Neural cell (in vitro differentiated cells): ENCODE measurements around the gene LRRC27. TPM values are rescaled to one million over a fixed set of nuclear protein-coding genes. Genes with fewer than 3 reads are reported as not detected.
A peak's percentile ranks its signal among the peaks of the same experiment; 100 is the strongest.

Experiments
- H2AFZ ChIP-seq: fragments of 200-600, 300-800 bp; sonication (generic), shearing (Covaris generic); 2 replicates; pipeline ENCODE4 v1.6.0; 2014; ENCODE audit warnings: low read depth, mild to moderate bottlenecking, antibody characterized with exemption, low read length, moderate library complexity
- H3F3A ChIP-seq: fragments of 200-600 bp; shearing (Covaris generic); 2 replicates; pipeline ENCODE4 v1.6.1; 2016; ENCODE audit warnings: mild to moderate bottlenecking, moderate library complexity, mixed read lengths, antibody characterized with exemption, low read length; ENCODE audit not compliant: insufficient read depth, poor library complexity, severe bottlenecking
- H3K27ac ChIP-seq: fragments of 200-600, 300-800 bp; sonication (generic), shearing (Covaris generic); 2 replicates; pipeline ENCODE4 v1.5.1; 2014; ENCODE audit warnings: mild to moderate bottlenecking, low read length, moderate library complexity
- H3K27me3 ChIP-seq: fragments of 300-800, 200-600 bp; sonication (generic), shearing (Covaris generic); 2 replicates; pipeline ENCODE4 v1.6.0; 2014; ENCODE audit warnings: mild to moderate bottlenecking, low read depth, low read length, moderate library complexity; ENCODE audit not compliant: insufficient read depth
- H3K36me3 ChIP-seq: fragments of 300-800, 200-600 bp; sonication (generic), shearing (Covaris generic); 2 replicates; pipeline ENCODE4 v1.5.1; 2014; ENCODE audit warnings: mild to moderate bottlenecking, antibody characterized with exemption, low read length, moderate library complexity; ENCODE audit not compliant: insufficient read depth
- H3K4me2 ChIP-seq: fragments of 300-800, 200-600 bp; sonication (generic), shearing (Covaris generic); 2 replicates; pipeline ENCODE4 v1.6.0; 2014; ENCODE audit warnings: mild to moderate bottlenecking, low read length
- H3K4me3 ChIP-seq: fragments of 300-800, 200-600 bp; sonication (generic), shearing (Covaris generic); 2 replicates; pipeline ENCODE4 v1.5.1; 2014; ENCODE audit warnings: mild to moderate bottlenecking, low read length, moderate library complexity
- H3K79me2 ChIP-seq: fragments of 200-600 bp; shearing (Covaris generic); replicated peaks from 2 replicates; pipeline ENCODE4 v1.6.0; 2014; ENCODE audit warnings: mild to moderate bottlenecking, low read length, moderate library complexity; ENCODE audit not compliant: insufficient read depth
- H3K9ac ChIP-seq: fragments of 300-800, 200-600 bp; sonication (generic), shearing (Covaris generic); 2 replicates; pipeline ENCODE4 v1.6.1; 2016; ENCODE audit warnings: mild to moderate bottlenecking, low read length, mixed read lengths
- H3K9me2 ChIP-seq: fragments of 200-600 bp; shearing (Covaris generic); 2 replicates; pipeline ENCODE4 v1.6.1; 2016; ENCODE audit warnings: mild to moderate bottlenecking, low read length, mixed read lengths; ENCODE audit not compliant: insufficient read depth
- H3K9me3 ChIP-seq: fragments of 200-600, 300-800 bp; sonication (generic), shearing (Covaris generic); 2 replicates; pipeline ENCODE4 v1.6.1; 2016; ENCODE audit warnings: mild to moderate bottlenecking, mixed run types, low read length, moderate library complexity, mixed read lengths
- H4K20me1 ChIP-seq: fragments of 200-600 bp; shearing (Covaris generic); 2 replicates; pipeline ENCODE4 v1.6.1; 2016; ENCODE audit warnings: mild to moderate bottlenecking, mixed run types; ENCODE audit not compliant: insufficient read depth
- EP300 ChIP-seq: fragments of 450-650 bp; conservative IDR thresholded peaks from 2 replicates; pipeline ENCODE4 v1.6.1; 2014; ENCODE audit warnings: antibody characterized with exemption, mild to moderate bottlenecking, moderate library complexity; ENCODE audit not compliant: poor library complexity, severe bottlenecking
- EZH2 ChIP-seq: fragments of 200-600, 300-800 bp; shearing (Covaris generic), sonication (generic); IDR thresholded peaks from 2 replicates; pipeline ENCODE4 v1.6.1; 2014; ENCODE audit warnings: antibody characterized with exemption, low read length, borderline replicate concordance, mild to moderate bottlenecking; ENCODE audit not compliant: insufficient read depth, poor library complexity, severe bottlenecking
- MXI1 ChIP-seq: fragments of 450-650 bp; conservative IDR thresholded peaks from 2 replicates; pipeline ENCODE4 v1.6.1; 2014; ENCODE audit warnings: antibody characterized with exemption, mild to moderate bottlenecking; ENCODE audit not compliant: poor library complexity, severe bottlenecking
- POLR2AphosphoS5 ChIP-seq: IDR thresholded peaks from 2 replicates; pipeline ENCODE4 v1.6.1; 2012
- RAD21 ChIP-seq: fragments of 450-650 bp; conservative IDR thresholded peaks from 2 replicates; pipeline ENCODE4 v1.6.1; 2014; ENCODE audit warnings: antibody characterized with exemption, mild to moderate bottlenecking, moderate library complexity
- SMC3 ChIP-seq: fragments of 450-650 bp; conservative IDR thresholded peaks from 2 replicates; pipeline ENCODE4 v1.6.1; 2014; ENCODE audit warnings: antibody characterized with exemption, mild to moderate bottlenecking, moderate library complexity; ENCODE audit not compliant: poor library complexity
- polyA plus RNA-seq: library from polyadenylated mRNA; depleted of rRNA; stranded (reverse); fragments of >200 nt; gene quantifications from 2 replicates; pipeline ENCODE4 v1.2.3, GENCODE V29; 2014
- TF ChIP-seq, protein P1 (sequence below): IDR thresholded peaks from 2 replicates; pipeline ENCODE4 v1.6.1; 2012; ENCODE audit warnings: borderline replicate concordance

The LRRC27 gene
- polyA plus RNA-seq, 1 donor from 2014 or later = 26.7 TPM

DNA sequence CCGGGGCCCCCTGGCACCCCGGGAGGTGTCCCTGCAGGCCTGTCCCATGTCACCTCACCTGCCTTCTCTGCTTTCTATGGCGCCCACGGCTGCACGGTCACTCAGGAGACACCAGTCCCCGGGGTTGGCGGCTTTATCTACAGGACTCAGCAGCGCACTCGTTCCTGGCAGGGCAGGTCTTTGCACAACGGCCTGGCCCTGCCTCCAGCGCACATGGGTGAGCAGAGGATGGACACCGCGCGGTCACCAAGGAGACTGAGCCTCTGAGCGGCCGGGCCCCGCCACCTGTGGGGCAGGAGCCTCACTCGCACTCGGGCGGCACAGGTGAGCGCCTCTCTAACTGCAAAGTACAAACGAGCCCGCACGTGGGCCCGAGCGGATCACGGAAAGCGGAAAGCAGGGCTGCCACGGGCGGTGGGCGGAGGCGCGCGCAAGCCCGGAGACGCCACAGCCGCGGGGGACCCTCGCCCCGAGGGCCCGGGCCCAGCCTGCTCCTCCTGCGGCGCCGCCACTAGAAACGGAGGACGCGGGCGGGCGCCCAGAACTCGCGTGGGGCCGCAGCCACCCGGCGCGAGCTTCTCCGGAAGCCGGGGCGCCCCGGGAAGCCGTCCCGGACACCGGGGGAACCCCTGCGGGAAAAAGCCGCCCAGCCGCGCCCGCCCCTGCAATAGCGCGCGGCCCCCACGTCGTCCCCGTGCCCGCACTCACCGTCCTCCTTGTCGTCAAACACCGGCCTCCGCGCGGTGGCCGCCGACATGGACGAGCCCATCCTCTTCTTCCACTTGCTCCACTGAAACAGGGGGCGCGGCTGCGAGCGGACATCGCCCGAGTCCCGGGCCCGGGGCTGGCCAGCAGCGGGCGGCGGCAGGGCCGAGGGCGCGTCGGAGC lies 24.9 kb upstream of the LRRC27 start:
- Histone ChIP-seq H3K27me3 (peaks cover 8% of the 10 kb centered on the region), H3K9ac (peak overlapping the region; percentile 47)

DNA sequence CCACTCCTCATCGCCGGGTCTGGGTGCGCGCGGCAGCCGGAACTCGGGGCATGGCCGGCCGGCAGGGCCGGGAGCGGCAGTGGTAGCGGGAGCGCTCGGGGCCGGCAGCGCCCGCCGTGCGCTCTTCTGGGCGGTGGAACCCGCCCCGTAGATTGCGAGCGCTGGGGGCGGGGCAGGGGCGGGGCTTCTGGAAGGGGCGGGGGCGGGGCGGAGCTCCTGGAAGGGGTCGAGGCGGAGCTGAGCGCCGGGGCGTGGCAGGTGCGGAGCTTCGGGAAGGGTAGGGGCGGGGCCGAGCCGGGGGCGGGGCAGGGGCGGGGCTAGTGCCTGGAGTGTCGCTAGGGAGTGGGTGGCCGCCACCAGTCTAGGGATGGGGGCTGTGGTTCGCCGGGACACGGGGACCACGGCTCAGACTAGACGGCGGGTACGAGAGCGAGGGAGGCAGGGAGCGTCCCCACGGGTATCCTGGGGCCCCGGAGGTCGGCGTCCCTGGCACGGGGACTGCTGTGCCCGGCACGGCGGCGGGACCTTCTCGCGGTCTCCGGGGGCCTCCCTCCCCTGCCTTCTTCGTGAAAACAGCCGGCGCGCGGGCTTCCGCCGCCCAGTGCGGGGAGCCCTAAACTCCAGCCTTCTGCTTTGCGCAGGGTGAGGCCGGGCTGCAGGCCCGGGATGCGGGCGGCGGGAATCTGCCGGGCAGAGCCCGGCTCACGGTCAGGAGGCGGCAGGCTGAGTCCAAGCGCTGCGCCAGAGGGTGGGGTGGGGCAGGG lies 24.0 kb upstream of the LRRC27 start, which contains the start of gene STK32C:
Gene STK32C, minus strand, starts transcription at position 128 of the 764 bp plus-strand sequence. Its CDS starts 117 bp downstream, at position 11.
- Histone ChIP-seq H3K9me2 (no peaks in the 10 kb centered on the region), H3F3A (no peaks in the 10 kb centered on the region), H3K27me3 (peaks cover 8% of the 10 kb centered on the region), H2AFZ (no peak within 1 kb of the TSS), H3K9me3 (no peaks in the 10 kb centered on the region), H3K79me2 (no peaks in the 10 kb centered on the region), H4K20me1 (no peaks in the 10 kb centered on the region), H3K4me2 (peak within 1 kb of the TSS; percentile 44), H3K4me3 (peak within 1 kb of the TSS; percentile 74), H3K27ac (no peak within 1 kb of the TSS), H3K9ac (peak within 1 kb of the TSS; percentile 47), H3K36me3 (no peaks in the 10 kb centered on the region)
- no peak for TF ChIP-seq EZH2
- peak; percentile 13 for TF ChIP-seq RAD21
- TF ChIP-seq POLR2AphosphoS5 = peak; percentile 28

More for the DNA sequence above, 24.9 kb upstream of the LRRC27 start:
- H3K9me3 ChIP-seq = no peaks in the 10 kb centered on the region
- H3K27ac ChIP-seq = no peak overlapping the region
- H3K36me3 ChIP-seq = no peaks in the 10 kb centered on the region
- H4K20me1 ChIP-seq = no peaks in the 10 kb centered on the region
- TF ChIP-seq SMC3 = peak; percentile 34
- peak; percentile 25 for TF ChIP-seq RAD21
- peak; percentile 75 for TF ChIP-seq MXI1
- no peak for TF ChIP-seq POLR2AphosphoS5
- H3K79me2 ChIP-seq = no peaks in the 10 kb centered on the region
- H3K9me2 ChIP-seq = no peaks in the 10 kb centered on the region
- peak overlapping the region; percentile 44 for H3K4me2 ChIP-seq
- H3K4me3 ChIP-seq = peak overlapping the region; percentile 74
- H2AFZ ChIP-seq = no peak overlapping the region
- H3F3A ChIP-seq = no peaks in the 10 kb centered on the region

DNA sequence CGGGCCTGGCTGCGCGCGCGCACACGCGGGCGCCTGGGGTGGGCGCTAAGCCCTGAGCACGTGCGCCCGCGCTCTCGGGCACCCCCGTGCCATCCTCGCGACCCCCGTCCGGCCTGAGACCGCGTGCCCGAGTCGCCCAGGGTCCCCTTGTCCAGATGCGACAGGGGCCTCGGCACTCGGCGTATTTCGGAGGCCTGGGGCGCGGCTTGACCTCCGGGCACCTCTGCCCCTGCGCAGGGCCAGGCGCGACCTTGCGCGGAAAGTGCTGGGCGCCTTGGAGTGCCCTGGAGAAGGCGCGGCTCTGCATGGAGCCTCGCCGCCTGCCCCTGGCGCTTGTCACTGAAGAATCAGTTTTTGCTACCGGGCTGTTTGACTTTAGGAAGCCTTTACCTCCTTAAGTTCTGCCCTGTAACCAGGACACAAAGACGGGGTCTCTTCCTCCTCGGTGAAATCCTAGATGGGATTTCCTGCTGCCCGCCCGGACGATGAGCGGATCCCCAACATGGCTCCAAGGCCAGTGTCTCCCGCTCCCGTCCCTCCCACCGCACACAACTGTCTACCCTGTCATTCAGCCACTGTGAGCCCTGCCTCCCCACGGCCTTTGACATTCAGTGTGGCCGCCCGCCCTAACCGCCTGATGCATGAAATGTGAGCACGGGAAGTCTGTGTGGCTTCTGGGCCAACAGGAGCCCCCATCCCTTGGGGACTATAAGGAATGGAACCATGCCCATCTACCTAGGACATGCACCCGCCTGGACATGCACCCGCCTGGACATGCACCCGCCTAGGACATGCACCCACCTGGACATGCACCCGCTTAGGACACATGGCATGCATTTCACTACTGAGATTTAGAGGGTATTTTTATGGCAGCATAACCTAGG lies 23.2 kb upstream of the LRRC27 start:
- H2AFZ ChIP-seq = no peak overlapping the region
- no peak for TF ChIP-seq EP300
- TF ChIP-seq, protein P1, sequence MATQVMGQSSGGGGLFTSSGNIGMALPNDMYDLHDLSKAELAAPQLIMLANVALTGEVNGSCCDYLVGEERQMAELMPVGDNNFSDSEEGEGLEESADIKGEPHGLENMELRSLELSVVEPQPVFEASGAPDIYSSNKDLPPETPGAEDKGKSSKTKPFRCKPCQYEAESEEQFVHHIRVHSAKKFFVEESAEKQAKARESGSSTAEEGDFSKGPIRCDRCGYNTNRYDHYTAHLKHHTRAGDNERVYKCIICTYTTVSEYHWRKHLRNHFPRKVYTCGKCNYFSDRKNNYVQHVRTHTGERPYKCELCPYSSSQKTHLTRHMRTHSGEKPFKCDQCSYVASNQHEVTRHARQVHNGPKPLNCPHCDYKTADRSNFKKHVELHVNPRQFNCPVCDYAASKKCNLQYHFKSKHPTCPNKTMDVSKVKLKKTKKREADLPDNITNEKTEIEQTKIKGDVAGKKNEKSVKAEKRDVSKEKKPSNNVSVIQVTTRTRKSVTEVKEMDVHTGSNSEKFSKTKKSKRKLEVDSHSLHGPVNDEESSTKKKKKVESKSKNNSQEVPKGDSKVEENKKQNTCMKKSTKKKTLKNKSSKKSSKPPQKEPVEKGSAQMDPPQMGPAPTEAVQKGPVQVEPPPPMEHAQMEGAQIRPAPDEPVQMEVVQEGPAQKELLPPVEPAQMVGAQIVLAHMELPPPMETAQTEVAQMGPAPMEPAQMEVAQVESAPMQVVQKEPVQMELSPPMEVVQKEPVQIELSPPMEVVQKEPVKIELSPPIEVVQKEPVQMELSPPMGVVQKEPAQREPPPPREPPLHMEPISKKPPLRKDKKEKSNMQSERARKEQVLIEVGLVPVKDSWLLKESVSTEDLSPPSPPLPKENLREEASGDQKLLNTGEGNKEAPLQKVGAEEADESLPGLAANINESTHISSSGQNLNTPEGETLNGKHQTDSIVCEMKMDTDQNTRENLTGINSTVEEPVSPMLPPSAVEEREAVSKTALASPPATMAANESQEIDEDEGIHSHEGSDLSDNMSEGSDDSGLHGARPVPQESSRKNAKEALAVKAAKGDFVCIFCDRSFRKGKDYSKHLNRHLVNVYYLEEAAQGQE = no peak
- no peak for TF ChIP-seq MXI1
- no peak overlapping the region for H3K9ac ChIP-seq
- H3K4me2 ChIP-seq = no peak overlapping the region
- no peaks in the 10 kb centered on the region for H3F3A ChIP-seq
- no peaks in the 10 kb centered on the region for H3K36me3 ChIP-seq
- H3K4me3 ChIP-seq = peak overlapping the region; percentile 74
- H3K79me2 ChIP-seq = no peaks in the 10 kb centered on the region
- no peaks in the 10 kb centered on the region for H3K9me2 ChIP-seq
- peaks cover 8% of the 10 kb centered on the region for H3K27me3 ChIP-seq
- no peaks in the 10 kb centered on the region for H3K9me3 ChIP-seq
- H3K27ac ChIP-seq = no peak overlapping the region
- no peaks in the 10 kb centered on the region for H4K20me1 ChIP-seq
